HG02610 (cell line): Measurements from ENCODE around the gene PA2G4.
"Not testable (repeated sequence)": the region's sequence is repeated elsewhere in the genome, so short reads cannot be mapped to it uniquely, and the experiment has no call there.

Experiments
- ATAC-seq: cut with Tn5 transposase; IDR thresholded peaks from one replicate; pipeline ENCODE4 v1.9.1; 2021; ENCODE audit warnings: mild to moderate bottlenecking, moderate library complexity; ENCODE audit not compliant: unreplicated experiment

Gene PA2G4

GRCh38 chr12:56098592-56098991, 5.8 kb upstream of the PA2G4 start:
- ATAC-seq = no peak

DNA sequence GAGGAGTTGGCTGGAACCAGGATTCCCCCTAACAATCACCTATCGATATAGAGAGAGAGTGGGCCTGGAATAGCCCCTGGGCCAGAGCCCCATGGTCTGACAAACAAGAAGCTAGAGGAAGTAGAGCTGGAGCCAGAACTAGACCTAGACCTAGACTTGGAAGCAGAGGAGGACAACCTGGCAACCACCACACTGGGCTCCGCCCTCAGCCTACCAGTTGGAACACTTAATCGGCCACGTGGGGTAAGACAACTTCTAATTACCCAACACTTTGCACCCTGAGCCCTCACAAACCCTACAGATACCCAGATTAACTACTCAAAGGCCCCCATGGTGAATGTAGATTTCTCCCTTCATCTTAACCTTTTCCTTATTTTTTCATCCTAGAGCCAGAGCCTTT, 4.6 kb upstream of the PA2G4 start:
- ATAC-seq = no peak

- no peak for ATAC-seq
Observed at GRCh38 chr12:56101045-56101444, 3.3 kb upstream of the PA2G4 start.

DNA sequence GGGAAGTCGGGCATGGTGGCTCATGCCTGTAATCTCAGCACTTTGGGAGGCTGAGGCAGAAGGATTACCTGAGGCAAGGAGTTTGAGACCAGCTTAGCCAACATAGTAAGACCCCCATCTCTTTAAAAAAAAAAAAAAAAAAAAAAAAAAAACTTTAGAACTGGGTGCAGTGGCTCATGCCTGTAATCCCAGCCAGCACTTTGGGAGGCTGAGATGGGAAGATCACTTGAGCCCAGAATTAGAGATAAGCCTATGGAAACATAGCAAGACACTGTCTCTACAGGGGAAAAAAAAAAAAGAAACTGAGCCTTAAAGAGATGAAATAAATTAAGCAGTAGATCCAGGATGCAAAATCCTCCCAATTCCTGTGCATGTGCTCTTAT, 1.7 kb upstream of the PA2G4 start:
- no peak for ATAC-seq

- no peak for ATAC-seq
Observed at GRCh38 chr12:56103066-56103711, 1.2 kb upstream of the PA2G4 start.

DNA sequence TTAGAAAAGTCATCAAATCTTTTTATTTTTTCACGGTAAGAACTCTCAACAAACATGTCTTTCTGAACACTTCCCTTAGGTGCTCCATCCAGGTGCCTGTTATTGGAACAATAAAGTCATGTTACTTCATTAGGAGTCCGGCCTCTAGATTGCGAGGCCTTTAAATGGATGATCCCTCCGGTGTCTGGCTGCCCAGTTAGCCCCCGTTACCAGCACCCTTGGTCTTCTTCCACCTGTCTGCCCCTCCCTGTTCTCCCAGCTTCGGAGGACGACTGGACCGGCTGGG, 593 bp upstream of the PA2G4 start:
- ATAC-seq = no peak

DNA sequence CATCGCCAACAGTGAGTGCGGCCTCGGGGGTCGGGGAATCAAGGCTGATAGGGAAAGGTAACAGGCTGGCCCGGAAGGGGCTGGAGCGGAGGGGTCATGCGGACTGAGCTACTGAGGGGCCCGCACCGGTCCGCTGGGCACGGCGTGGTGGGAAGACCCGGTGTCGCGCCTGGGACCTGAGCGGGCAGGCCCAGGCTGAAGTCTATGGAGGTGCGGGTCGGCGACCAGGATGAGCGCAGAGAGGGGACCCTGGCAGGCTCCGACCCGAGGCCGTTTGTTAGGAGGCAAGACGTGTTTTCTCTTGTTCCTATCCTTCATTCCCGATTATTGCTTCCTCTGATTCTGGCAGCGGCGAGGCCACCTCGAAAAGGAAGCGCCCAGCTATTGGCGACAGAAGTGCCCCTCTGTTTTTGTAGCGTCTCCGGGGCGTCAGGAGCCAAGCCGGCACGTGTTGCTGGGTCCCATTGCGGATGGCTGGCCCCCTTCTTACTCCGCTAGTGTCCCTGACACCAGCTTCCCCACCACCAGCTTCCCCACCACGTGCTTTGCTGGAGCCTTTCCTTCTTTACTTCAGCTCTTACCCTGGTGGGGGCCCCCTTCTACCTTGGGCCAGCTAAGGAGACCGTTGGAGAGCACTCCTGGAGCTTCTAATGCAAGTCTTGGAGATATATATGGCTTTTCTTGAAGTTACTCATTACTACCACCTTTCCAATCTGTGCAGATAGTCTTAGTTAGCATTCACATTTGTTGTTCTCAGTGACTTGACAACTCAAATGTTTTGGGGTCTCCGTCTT, 653 bp downstream of the PA2G4 start:
- peak; percentile 9 for ATAC-seq

GRCh38 chr12:56105609-56105902, 1.2 kb downstream of the PA2G4 start:
- ATAC-seq = no peak

- ATAC-seq = no peak
Observed at GRCh38 chr12:56107242-56107641, 2.9 kb downstream of the PA2G4 start.

- ATAC-seq = no peak
Observed at GRCh38 chr12:56110571-56110970, 6.2 kb downstream of the PA2G4 start.

GRCh38 chr12:56114084-56114483, 9.7 kb downstream of the PA2G4 start:
- ATAC-seq = no peak

- ATAC-seq = no peak
Observed at GRCh38 chr12:56115329-56115728, 11.0 kb downstream of the PA2G4 start.

DNA sequence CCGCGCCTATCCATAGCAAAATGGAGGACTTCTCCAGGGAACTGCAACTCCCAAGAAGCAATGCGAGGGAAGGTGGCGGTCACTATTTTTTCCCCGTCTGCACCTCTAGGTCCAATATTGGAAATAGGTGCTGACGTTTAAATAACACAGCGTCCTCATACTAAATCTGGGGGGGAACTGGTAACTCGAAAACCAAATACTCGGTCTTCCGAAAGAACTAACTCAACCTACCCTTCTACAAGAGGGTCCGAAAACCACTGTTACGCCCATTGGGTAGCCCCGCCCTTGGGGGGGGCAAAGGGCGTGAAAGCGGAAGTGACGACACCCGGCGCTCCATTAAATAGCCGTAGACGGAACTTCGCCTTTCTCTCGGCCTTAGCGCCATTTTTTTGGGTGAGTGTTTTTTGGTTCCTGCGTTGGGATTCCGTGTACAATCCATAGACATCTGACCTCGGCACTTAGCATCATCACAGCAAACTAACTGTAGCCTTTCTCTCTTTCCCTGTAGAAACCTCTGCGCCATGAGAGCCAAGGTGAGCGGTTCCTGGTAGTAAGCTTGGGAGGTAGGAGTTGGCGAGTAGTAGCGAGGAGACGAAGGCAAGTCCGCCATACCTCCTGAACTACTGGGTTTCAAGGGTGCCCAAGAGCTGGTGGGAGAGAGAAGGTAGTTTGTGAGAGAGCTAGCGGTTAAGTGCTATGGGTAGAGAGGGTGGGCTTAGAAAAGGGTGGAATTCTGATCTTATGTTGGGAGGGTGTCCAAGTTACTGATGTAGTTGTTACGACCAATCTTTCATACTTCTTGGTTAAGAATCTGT, 12.1 kb downstream of the PA2G4 start, which contains the start of gene RPL41:
RPL41 (plus strand) TSS at position 367 of the 815 bp plus-strand sequence.
- peak; percentile 43 for ATAC-seq

DNA sequence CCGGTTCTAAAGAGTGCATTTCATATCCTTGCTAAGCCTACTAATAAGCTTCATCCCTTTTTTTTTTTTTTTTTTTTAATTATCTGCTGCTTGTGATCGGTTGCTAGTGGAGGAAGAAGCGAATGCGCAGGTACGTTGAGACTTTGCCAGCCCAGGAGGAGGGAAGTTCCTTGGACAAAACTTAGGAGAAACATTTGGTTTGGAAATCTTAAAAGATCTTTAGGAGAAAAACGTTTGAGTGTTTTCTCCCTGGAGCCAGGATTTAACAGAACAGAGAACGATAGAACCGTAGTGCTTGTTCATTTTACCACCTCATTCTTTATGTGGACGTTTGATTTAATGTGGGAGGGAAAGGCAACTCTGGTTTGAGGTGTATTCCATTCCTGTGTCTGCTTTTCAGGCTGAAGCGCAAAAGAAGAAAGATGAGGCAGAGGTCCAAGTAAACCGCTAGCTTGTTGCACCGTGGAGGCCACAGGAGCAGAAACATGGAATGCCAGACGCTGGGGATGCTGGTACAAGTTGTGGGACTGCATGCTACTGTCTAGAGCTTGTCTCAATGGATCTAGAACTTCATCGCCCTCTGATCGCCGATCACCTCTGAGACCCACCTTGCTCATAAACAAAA, 12.8 kb downstream of the PA2G4 start:
- not testable (repeated sequence) for ATAC-seq

DNA sequence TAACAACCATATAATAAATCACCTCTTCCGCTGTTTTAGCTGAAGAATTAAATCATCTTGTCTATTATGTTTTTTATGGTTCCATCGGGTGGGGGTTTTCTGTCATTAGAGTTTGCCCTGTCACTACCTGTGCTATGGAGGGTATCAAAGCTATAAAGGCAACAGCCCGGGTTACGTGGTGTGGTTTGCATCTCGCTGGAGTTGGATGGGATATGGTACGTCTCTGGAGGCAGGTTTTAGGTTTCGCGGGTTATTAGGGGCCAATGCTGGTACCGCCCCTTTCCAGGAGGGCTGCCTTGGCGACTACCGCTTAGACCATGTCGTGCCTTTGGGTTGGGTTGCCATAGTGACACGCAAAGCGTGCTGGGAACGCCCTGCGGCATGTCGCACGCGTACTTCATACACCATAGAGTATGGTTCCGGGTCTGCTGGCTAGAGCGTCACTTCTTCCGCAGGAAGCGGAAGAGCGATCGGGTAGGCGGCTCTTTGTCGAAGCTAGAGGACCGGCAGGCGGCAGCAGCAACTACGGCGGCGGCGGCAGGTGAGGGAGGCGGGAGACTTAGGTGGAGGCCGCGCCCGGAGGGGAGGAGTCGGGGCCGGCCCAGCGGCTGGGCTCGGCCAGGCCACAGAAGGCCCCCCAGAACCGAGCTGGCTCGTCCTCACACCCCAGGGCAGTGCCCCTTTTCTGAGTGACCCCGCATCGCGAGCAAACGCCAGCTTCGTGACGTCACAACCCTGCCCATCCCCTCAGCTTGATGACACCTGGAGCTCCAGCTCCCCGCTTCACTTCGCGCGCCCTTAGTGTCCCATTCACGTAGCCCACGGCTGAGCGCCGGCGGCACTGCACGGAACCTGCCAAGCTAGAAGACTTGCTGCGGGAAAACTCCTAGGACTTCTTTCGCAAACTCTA, 13.7 kb downstream of the PA2G4 start, which contains the start of gene ZC3H10:
ZC3H10 (plus strand) TSS at position 489 of the 910 bp plus-strand sequence. CDS start 2,297 bp downstream, outside the sequence.
- peak; percentile 79 for ATAC-seq

DNA sequence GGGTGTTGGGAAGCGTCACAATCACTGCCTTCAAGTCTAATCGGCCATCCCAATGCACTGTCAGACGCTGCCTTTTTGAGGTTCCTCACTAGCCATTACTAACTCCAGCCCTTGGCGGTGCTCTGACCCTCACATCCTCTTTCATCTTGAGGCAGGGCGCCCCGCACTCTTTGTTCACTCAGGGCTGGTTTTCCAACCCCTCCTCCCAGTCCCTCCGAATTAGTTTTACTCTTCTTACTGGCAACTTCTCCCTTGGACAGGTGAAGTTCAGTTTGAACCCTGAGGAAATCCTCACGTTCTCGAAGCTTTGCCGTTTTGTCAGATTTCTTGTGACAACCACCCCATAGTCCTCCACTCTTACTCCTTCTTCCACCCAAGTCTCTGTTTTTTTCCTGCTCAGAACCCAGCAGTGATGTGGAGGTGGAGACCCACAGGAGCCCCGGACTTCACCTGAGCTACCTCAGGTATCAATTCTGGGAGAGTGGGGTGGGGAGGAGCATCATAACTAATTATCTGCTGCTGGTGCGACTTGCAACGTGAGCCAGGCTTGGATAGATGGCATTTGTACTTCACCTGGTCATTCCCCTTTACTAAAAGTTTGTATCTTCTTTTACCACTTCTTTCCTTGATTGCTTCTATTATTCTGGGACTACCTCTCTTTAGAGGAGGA, 14.5 kb downstream of the PA2G4 start:
- ATAC-seq = peak; percentile 2

GRCh38 chr12:56119361-56119796, 15.0 kb downstream of the PA2G4 start:
- no peak for ATAC-seq

DNA sequence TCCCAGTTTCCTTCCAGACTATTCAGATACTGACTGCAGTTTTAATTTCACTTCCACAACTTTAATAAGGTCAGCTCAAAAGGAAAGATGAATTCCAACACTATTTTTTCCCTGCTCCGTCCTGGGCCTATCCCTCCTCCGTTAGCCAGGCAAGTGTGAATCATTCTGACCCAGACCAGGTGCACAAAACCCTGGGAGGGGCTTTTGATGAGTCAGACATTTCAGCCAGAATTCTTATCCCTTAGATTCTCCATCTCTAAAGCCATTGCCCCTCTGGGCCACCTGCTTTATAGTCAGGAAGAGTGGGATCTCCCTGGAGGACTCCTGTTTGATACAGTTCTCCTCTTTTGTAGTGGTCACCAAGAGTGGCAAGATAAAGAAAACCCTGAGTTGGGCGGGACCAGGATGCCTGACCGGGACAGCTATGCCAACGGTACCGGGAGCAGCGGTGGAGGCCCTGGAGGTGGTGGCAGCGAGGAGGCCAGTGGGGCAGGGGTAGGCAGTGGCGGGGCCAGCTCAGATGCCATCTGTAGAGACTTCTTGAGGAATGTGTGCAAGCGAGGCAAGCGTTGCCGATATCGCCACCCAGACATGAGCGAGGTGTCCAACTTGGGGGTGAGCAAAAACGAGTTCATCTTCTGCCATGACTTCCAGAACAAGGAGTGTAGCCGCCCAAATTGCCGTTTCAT, 15.9 kb downstream of the PA2G4 start:
- no peak for ATAC-seq

- ATAC-seq = no peak
Observed at GRCh38 chr12:56121204-56121870, 17.0 kb downstream of the PA2G4 start.
